Uterus (tissue), 4 donors: ENCODE data around the gene CFAP61. TPM values are rescaled to one million over a fixed set of nuclear protein-coding genes. Genes with fewer than 3 reads are reported as not detected.

Source experiments
- DNase-seq, 2 donors: peaks; one replicate each; pipeline ENCODE4 v3.0.0-alpha.2; 2019 to 2020
- H3K27ac ChIP-seq, 2 donors: fragments of 200-600 bp; sonication (generic); 1 replicate in 1 of 2; 2 replicates in 1 of 2; pipeline ENCODE4 v1.5.1; 2016 to 2018
- H3K27me3 ChIP-seq, 2 donors: fragments of 200-600 bp; sonication (generic); one replicate each; pipeline ENCODE4 v1.5.1; 2018 to 2019; ENCODE audit warnings: control low read depth in 1 of 2
- H3K36me3 ChIP-seq, 2 donors: fragments of 200-600 bp; sonication (generic); one replicate each; pipeline ENCODE4 v1.5.1; 2019; ENCODE audit warnings: control low read depth in 1 of 2
- H3K4me1 ChIP-seq, 2 donors: fragments of 200-600 bp; sonication (generic); one replicate each; pipeline ENCODE4 v1.5.1; 2018 to 2019; ENCODE audit warnings: control low read depth in 1 of 2
- H3K4me3 ChIP-seq, 2 donors: fragments of 200-600 bp; sonication (generic); 1 replicate in 1 of 2; 2 replicates in 1 of 2; pipeline ENCODE4 v1.5.1; 2018 to 2019; ENCODE audit warnings: mild to moderate bottlenecking in 1 of 2
- H3K9me3 ChIP-seq, 2 donors: fragments of 200-600 bp; sonication (generic); one replicate each; pipeline ENCODE4 v1.5.1; 2019; ENCODE audit warnings: control low read depth in 1 of 2
- CTCF ChIP-seq, 4 experiments: fragments of 200-600 bp in 2 of 4; fragments of 450-650 bp in 2 of 4; sonication (generic) in 2 of 4; IDR thresholded peaks; one replicate each; pipeline ENCODE4 v1.5.1; 2016 to 2019; ENCODE audit warnings: antibody characterized with exemption in 4 of 4, mild to moderate bottlenecking in 2 of 4, moderate library complexity in 1 of 4
- POLR2A ChIP-seq, 2 donors: fragments of 450-650 bp; IDR thresholded peaks; one replicate each; pipeline ENCODE4 v1.6.1; 2016; ENCODE audit warnings: antibody characterized with exemption in 2 of 2, mild to moderate bottlenecking in 1 of 2, moderate library complexity in 1 of 2
- intact Hi-C: fragments of 100-400 bp; cut with DNase I; formaldehyde crosslinking; loops from one replicate; pipeline ENCODE4 v1.15.1; 2023; ENCODE audit warnings: low total_unique reads
- total RNA-seq, 4 donors: library from RNA; depleted of rRNA in 3 of 4; stranded (reverse); fragments of >200 nt in 3 of 4; gene quantifications; one replicate each; pipeline versions ENCODE4 v1.1.0 to v1.2.4, GENCODE V29; 2014 to 2023
- donor health status: DM: yes; HTN: yes; CAD: no.

The CFAP61 gene
- total RNA-seq, 4 donors from 2014 or later = 3.0 to 8.2 (median 7.5) TPM; not detected in 1

- DNase-seq = no peak
- H3K4me3 ChIP-seq = no peak overlapping the region
- intact Hi-C loops = no loop called here
- H3K27ac ChIP-seq = no peak overlapping the region
- no peaks in the 10 kb centered on the region for H3K27me3 ChIP-seq
- no peak for TF ChIP-seq CTCF (IDR thresholded peaks at IDR 0.05)
- no peaks in the 10 kb centered on the region for H3K36me3 ChIP-seq
- no peaks in the 10 kb centered on the region for H3K9me3 ChIP-seq
- H3K4me1 ChIP-seq = no peaks in the 10 kb centered on the region
Measured at GRCh38 chr20:20396794-20397193, 344.5 kb downstream of the CFAP61 start.

GRCh38 chr20:20398123-20398522, 345.8 kb downstream of the CFAP61 start:
- H3K4me3 ChIP-seq = no peak overlapping the region
- no peaks in the 10 kb centered on the region for H3K36me3 ChIP-seq
- no peaks in the 10 kb centered on the region for H3K4me1 ChIP-seq
- intact Hi-C loops = no loop called here
- TF ChIP-seq CTCF (IDR thresholded peaks at IDR 0.05) = no peak
- no peak for TF ChIP-seq POLR2A (IDR thresholded peaks at IDR 0.05)
- H3K27ac ChIP-seq = no peak overlapping the region
- H3K9me3 ChIP-seq = no peaks in the 10 kb centered on the region
- DNase-seq = no peak
- H3K27me3 ChIP-seq = no peaks in the 10 kb centered on the region

GRCh38 chr20:20399531-20400500, 347.5 kb downstream of the CFAP61 start:
- Histone ChIP-seq H3K27me3 (no peaks in the 10 kb centered on the region), H3K27ac (no peak overlapping the region), H3K9me3 (no peaks in the 10 kb centered on the region), H3K4me1 (no peaks in the 10 kb centered on the region), H3K36me3 (no peaks in the 10 kb centered on the region), H3K4me3 (no peak overlapping the region)
- TF ChIP-seq CTCF (IDR thresholded peaks at IDR 0.05) = no peak
- no peak for TF ChIP-seq POLR2A (IDR thresholded peaks at IDR 0.05)
- no peak for DNase-seq
- intact Hi-C loops = no loop called here

- Histone ChIP-seq H3K4me1 (no peaks in the 10 kb centered on the region), H3K27me3 (no peaks in the 10 kb centered on the region), H3K9me3 (no peaks in the 10 kb centered on the region), H3K4me3 (no peak overlapping the region), H3K36me3 (no peaks in the 10 kb centered on the region), H3K27ac (no peak overlapping the region)
- intact Hi-C loops = no loop called here
- TF ChIP-seq CTCF (IDR thresholded peaks at IDR 0.05) (no peak), POLR2A (IDR thresholded peaks at IDR 0.05) (no peak)
- DNase-seq = no peak
Measured at GRCh38 chr20:20401991-20402390, 349.7 kb downstream of the CFAP61 start.

GRCh38 chr20:20404633-20405032, 352.3 kb downstream of the CFAP61 start:
- TF ChIP-seq POLR2A (IDR thresholded peaks at IDR 0.05) = no peak
- TF ChIP-seq CTCF (IDR thresholded peaks at IDR 0.05) = no peak
- no peaks in the 10 kb centered on the region for H3K9me3 ChIP-seq
- H3K27me3 ChIP-seq = no peaks in the 10 kb centered on the region
- no peak for DNase-seq
- no peaks in the 10 kb centered on the region for H3K36me3 ChIP-seq
- H3K27ac ChIP-seq = no peak overlapping the region
- H3K4me3 ChIP-seq = no peak overlapping the region
- no peaks in the 10 kb centered on the region for H3K4me1 ChIP-seq
- intact Hi-C loops = no loop called here
